Measurements from ENCODE around the gene FYN.
A peak's percentile ranks its signal among the peaks of the same experiment; 100 is the strongest.

Gene FYN

DNA sequence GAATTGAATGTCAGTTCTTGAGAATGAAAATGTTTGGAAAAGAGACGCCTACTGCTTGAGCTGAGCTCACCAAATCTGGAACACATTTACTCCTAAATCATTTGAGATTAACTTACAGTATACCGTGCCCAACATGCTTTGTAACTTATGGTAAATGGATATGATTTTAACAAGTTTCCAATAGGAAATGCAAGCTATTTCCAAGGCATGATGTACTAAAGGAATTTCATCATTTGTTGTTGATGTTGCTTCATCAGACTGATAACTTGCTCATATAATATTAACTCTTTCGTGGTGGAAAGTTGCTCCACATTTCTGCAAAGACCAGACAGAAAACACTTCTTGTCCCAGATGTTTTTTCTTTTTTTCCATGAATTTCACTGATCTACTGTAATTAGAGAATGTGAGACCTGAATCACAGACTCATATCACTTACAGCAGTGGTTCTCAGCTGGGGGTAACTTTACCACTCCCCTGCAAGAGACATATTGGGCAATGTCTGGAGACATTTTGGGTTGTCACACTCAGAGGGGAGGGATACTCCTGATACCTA lies 151.0 kb downstream of the FYN start:
- DNase-seq, result no peak

DNA sequence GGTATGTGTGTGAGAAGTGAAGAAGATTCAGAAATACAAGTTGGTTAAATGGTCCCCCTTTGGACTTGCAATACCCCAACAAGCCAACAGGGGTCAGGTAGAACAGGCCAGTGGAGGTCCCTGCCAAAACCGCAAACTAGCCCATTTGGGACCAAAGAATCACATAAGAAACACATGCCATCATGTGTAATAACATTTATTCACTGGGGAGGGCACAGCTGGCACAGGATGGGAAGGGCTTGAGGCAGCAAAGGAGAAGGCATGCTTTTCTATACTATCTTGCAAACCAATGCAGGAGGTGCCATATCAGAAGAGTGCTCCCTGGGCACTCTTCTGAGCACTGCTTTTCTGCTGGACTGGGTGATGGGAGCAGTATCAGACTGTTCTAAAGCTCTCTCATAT lies 151.5 kb downstream of the FYN start:
- DNase-seq, result peak; percentile 70

DNA sequence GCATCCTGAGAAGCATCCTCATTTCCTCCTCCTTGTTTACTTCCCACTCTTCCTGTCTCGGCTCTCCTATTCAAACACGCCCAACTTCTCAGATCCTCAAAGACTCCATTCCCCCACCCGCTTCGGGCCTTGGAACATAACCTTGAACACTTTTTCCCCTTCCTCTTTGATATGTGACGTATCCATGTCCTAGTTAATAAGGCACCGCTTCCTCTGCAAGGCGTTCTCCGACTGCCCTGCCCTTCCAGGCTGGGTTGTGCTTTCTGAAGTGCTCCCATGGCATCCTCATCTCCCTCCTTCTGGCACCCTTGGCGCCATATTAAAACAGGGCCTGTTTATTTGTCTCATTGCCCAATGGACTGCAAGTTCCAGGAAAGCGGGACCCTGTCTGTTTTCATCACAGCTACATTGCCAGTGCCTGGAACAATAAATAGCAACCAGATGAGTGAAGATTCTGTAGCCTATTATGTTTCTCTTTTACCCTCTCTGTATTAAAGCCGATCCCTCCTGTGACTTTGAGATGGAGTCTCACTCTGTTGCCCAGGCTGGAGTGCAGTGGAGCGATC lies 152.2 kb downstream of the FYN start:
- DNase-seq, result no peak

DNA sequence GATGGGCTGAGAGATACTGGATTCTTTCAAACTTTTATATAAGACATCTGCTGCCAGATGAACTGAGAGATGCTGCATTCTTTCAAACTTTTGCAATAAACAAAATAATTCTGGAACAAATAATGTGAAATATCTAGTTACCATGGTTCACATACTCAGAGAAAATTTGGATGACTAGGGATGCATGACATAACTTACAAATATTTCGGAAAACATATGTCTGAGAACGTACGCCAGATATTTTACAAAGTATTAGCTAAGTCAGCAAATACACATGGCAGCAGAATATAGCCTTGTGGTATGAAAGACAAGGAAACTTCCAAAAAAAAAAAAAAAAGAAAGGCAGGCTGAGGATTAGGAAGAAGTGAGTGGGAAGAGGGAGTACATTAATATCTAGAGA lies 154.3 kb downstream of the FYN start:
- DNase-seq, result no peak

DNA sequence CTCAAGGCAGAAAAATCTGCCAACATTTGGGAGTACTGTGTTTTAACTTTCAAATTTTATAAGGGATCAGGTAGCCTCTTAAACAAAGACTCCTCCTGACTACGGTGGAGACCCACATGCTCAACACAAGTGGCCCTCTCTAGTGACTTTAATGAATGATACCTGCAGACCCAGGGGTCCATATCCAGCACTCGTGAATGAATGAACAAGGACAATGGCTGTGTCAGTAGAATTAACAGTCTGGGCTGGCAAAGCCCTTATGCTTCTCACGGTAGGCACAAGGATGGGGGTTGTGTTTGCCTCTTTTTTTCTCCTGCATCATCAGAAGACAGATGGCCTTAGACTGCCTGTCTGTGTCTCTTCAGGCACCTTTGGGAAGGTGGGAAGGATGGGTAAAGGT lies 154.9 kb downstream of the FYN start:
- no peak for DNase-seq

DNA sequence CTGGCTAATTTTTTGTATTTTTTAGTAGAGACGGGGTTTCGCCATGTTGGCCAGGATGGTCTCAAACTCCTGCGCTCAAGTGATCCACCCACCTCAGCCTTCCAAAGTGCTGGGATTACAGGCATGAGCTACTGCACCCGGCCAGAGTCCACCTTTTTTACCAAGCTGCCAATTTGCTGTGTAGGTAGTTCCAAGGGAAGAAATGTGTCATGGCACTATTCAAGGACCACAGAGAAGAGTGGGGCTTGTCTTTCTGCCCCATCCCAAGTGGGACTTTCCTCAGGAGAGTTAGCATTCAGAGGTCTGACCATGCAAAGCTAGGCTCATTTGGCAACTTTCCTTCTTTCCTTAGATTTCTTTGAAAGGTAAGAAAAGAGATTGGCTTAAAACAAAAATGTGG lies 155.6 kb downstream of the FYN start:
- no peak for DNase-seq

DNA sequence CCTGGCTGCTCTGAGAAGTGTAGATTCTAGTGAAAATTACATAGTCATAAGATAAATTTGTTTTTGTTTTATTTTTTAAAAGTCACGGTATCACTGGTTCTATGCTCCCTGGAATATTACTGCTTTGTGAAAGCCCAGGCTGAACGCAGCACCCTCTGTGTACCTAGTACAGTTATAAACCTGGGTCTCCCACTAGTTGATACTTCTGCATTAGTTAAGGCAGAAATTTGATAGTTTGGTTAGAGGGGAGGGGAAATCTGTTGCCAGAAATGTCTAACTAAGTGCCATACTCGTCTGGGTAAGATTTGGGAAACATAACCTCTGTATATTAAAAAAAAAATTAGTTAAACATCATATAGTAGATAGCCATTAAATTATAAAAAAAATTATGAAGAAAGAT lies 156.9 kb downstream of the FYN start:
- no peak for DNase-seq

DNA sequence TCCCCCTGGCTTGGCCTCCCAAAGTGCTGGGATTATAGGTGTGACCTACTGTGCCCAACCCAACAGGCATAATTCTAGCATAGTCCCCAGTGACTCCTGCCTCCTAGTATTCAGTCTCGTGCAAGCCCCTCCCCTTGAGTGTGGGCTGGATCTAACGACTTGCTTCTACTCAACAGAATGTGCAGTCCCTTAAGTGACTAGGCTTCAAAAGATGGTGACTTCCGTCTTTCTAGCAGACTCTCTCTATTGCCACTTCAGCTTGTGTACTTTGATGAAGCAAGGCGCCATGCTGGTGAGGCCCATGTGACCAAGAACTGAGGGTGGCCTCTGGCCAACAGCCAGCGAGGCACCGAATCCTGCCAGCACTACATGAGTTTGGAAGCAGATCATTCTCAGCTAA lies 157.9 kb downstream of the FYN start:
- peak; percentile 51 for DNase-seq

DNA sequence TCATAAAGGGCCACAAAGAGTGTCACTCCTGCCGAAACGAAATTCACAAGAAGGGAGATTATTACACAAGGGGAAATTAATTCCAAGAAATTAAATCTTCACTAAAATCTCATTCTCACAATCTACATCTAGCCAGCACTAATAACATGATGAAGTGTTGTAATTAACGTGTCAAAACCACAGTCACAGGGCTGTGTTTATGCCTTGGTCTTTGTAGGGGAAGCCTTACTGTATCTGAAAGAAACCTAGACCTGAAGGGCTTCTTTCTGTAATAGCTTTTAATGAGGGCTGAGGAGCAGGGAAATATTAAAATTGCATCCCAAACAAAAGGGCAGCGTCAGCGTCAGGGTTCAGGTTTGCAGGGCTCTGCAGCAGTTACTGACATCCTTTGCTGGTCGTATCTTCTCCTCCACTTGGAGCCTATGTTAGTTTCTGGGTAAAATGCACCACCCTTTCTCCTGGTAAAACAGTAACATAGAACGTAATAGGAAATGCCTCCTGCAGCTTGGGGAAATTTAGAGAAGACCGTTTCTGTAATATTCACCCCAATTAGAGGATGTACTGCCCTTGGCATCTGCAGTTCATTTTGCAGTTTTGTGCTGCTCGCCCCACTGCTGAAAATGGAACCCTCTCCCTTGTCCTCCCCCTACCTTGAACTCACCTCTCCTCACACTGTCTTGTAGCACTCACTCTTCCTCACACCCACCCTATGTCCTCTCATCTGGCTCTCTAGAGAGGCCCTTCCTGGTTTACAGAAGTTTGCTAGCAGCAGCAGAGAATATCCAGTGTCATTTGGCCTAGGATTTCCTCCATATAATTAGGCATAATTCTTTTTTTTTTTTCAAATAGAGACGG lies 158.6 kb downstream of the FYN start:
- DNase-seq, result no peak

DNA sequence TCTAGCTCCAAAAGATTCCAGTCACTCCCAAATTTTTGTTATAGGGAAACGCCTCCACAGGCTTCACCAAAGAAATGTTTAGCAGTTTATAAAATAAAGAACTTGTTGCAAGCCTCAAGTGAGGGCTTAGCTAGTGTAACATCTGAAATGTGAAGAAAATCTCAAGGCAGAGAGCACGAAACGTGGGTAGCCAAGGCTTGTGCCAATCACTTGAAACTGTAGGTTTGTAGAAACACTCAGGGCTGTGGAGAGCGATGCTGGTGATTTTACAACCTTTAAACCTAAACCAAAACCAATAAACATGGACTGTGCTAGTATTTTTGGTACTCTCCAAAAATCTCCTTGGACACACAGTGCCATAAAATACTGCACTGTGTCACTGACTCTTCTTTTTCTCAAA lies 159.4 kb downstream of the FYN start:
- DNase-seq, result no peak

DNA sequence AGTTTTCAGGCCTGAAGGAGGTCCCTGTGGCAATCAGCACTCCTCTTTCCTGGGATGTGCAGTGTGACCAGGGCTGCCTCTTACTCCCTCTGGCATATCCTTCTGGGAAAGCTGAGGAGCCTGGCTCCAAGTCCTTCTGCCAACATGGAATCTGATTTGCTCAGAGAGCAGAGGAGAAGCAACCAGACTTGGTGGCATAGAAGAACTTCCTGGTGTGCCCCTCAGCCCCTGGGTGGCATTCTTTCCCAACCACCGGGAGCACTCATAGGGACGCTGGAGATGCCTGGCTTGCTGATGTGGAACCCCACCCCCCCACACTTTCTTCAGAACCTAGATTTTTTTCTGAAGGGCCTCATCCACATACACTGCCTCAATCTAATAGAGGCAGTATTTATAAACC lies 160.0 kb downstream of the FYN start:
- no peak for DNase-seq

DNA sequence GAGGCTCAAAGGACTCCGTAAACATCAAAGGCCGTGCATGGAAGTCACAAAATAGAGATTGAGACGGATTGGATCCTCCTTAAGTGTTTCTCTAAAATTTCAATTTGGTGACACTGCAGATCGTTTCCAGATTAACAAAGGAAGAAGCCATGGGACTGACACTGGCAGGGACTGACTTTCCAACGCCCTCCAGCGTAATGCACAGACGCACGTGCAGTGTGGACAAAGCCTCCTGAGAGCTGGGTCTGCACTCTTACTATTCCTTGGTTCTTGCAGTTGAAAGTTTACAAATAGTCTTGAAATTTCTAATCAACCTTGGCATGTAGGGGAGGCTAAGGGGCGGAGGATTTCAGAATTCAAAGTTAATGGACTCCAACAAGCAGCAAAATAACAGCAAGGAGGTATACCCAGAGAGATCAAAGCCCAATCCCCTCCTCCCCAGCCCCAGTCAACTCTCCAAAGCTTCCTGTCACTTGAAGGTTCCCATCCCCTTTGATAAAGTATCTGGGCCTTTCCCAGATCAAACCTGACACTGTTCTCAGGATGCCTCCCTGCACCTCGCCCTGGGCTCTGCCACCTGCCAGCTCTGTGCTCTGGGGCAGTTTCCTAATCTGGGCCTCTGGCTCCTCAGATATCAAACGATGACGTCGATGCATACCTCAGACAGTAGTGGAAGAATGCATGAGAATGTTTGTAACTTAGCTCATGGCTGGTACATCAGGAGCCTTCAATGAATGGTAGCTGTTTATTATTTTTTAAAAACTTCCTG lies 161.1 kb downstream of the FYN start:
- peak; percentile 42 for DNase-seq

DNA sequence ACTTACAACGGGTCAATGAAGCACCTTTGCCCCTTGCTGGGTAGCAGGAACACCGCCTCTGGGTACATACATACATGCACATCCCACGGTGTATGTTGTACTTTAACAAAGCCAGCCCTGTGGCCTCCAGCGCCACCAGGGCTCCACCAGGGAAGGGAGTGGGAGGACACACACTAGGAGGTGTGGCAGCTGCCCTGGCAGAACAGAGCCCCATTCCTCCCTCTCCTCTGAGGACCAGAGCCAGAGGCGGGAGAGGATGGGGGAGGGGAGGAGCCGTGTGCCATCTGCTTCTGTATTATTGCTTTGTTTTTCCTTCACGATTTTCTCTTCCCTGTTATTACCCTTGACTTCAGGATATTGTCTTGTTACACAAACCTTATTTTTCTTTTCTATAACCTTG lies 161.8 kb downstream of the FYN start:
- peak; percentile 52 for DNase-seq

DNA sequence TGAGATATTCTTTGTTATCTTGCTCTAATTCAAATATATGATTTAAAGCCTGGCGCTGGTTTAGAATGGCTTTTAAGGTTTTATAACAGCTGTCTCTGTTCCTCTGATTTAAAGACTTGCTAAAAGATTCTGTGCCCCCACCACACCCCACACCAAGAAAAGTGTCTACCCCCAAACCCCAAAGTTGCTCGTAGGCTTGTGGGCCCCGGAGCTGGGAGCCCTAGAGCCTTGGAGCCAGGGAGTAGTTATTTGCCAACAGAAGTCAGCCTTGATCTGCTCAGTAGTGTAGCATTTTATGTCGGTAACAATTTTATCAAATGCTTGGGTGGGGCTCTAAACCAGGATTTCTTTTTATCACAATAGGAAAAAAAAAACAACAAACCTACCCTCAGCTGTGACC lies 162.3 kb downstream of the FYN start:
- peak; percentile 44 for DNase-seq

DNA sequence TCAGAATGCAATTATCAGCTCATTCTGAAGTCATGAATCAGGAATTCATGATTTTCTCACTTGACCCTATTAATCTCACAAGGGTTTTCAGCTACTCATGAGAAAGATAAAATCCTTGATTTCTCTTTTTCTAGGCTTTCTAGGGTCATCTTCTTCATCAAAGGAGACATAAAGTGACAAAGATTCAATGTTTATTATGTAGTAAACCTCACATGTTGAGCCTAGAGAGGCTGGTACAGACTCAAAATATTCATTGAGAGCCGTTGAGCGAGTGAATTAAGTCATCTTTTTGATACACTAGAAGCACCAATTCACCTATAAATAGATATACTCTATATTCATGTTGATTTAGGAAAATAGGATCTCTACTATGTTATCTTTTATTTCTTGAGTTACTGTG lies 162.8 kb downstream of the FYN start:
- DNase-seq, result no peak

DNA sequence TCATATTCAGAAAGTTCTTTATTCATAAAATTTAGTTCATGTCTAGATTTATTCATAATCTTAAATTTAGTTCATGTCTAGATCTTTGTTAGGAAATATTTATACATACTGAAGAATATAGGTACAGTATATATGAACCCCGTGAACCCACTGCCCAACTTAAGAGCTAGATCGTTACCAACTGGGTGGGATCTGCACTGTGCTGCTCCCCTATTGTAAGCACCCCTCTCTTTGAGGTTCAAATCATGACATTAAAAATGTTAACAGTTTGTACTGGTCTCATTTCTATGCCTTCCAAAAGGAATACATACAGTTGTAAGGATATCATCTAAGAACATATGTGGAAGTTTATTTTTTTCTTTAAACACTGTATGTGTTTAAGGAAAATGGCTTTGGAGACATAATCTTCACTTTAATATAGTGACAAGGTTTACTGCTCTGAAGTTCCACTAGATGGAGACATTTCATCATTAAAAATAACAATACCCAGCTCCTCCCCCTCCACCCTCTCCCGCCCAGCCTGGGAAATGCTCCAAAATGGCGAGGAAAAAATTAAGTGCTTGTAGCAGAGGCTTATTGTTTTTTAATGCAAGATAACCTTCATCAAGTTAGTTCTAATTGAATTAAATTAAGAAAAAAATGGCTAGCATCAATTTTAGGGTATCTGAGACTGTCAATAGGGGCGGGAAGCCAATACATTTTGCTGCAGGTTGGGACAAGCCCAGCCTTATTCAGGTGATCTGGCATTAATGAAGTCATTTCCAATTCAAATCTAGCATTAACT lies 163.4 kb downstream of the FYN start:
- DNase-seq, result no peak

DNA sequence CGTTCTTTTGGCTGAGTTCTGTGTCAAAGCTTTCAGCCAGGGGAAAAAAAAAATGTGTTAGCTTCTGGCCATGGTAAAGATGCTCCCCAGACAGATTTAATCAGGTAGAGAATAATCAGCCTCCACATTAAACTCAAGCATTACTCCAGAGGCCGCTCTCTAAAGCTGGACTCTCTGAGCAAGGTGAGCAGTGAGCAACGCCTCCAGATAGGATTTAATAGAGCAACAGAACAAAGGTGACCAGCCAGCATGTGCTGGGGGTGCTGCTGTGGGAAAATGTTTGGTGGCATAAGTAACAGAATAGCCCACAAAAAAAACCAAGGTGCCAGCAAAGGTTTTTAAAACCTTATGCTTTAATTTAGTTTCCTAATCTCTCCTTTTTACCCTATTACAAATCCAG lies 164.1 kb downstream of the FYN start:
- no peak for DNase-seq

DNA sequence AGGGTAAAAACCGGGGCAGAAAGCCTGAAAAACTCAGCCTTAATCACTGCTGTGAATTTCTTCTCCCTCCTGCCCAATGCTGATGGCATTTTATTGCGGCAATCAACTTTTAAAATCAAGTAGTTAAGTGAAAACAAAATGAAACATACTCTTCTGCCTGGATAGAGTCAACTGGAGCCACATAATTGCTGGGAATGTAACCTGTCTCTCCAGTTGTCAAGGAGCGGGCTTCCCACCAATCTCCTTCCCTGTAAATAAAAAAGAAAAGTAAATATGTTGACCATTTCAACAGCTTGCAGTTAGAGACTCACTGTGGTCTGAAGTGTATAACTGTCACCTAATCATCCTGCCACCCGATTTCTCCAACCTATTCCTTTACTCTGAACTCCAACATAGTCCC lies 165.5 kb downstream of the FYN start:
- no peak for DNase-seq

DNA sequence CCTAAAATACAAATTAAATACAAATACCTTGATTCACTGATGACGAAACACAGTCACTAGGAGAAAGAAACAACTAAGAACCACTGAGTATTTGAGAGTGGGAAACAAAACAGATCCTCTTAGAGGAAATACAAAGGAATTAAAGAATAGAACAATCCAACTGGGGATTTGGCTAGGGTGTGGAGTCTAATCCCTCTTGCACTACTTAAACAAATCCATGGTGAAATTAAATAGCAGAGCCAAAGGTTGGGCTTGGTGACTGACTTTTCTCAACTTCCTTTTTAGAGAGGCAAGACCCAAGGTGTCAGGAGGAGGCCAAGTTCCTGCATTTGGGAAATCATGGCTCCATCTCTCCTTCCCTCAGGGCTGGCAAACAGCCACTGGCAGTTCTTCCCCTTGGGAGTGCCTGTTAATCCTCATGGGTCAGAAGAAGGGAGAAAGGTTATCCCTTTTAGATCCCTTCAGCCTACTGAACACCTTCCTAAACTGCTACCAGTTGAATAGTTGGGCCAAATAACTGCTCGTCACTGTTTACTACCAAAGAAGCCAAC lies 166.3 kb downstream of the FYN start:
- no peak for DNase-seq

DNA sequence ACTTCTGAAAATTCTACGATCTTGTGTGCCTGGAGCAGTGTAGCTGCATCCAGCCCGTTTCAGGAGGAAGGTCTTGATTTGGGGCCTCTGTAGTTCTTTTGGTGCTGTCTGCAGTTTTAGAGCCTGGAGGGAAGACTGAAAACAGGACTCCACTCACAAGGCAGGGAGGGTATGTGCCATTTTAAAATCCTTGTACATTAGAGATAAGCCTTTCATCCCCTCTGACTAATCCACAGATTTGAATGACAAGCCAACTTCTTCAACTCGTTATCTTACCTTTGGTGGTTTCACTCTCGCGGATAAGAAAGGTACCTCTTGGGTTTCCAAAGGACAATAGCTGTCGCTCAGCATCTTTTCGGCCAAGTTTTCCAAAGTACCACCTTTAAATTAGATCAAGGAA lies 169.5 kb downstream of the FYN start:
- DNase-seq, result no peak

DNA sequence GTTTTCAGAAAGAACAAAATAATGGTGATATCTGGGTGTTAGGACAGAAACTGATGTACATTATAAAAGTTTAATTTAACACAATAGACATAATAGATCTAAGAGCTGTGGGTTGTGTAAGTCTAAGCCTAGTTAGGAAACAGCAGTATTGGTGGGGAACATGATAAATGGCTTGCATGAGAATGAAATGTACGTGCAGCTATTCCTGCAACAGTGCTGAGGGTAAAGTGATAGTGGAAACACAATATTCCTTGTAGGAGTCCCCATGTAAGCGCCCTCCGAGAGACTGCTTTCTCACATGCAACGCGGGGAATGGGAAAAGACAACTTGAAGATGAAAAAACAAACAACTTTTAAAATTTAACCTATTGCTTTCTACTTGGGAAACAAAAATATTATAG lies 171.0 kb downstream of the FYN start:
- no peak for DNase-seq

DNA sequence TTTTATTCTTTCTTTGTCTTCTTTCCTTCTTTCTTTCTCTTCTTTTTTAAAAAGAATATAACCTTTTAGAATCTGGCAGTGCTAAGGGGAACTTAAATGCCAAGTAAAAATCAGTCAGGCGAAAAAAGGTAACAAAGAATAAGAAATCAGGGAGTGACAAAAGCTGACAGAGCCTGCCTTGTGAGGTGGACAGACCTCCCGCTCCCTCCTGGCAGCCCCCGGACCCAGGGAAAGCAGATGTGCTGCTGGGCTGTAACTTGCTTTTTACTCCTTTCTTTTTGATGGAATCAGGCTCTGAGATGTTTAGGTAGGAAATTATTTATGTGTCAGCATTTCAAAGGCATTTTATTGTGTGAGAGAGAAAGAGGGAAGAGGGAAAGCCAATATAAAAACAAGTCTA lies 172.1 kb downstream of the FYN start:
- DNase-seq, result no peak

Data from activated CD8-positive, alpha-beta memory T cell treated with anti-CD3 and anti-CD28 coated beads, Interleukin-2, amount 50 U/mL, for 48 hours (primary cell).